AG09309 (cell line): Measurements from ENCODE around the gene CNTN6.

Experiments
- DNase-seq: peaks from one replicate; pipeline ENCODE4 v3.0.0-alpha.2; 2010; ENCODE audit warnings: low read depth
- H3K4me3 ChIP-seq: 2 replicates; pipeline ENCODE4 v1.5.1; 2011; ENCODE audit warnings: mild to moderate bottlenecking, low read depth, low read length, moderate library complexity; ENCODE audit not compliant: control insufficient read depth
- TF ChIP-seq, protein P1 (sequence below): IDR thresholded peaks from 2 replicates; pipeline ENCODE4 v1.5.1; 2011; ENCODE audit warnings: mild to moderate bottlenecking, low read depth, low read length, inconsistent platforms; ENCODE audit not compliant: insufficient read depth, control insufficient read depth; ENCODE audit errors: missing control alignments

The CNTN6 gene

DNA sequence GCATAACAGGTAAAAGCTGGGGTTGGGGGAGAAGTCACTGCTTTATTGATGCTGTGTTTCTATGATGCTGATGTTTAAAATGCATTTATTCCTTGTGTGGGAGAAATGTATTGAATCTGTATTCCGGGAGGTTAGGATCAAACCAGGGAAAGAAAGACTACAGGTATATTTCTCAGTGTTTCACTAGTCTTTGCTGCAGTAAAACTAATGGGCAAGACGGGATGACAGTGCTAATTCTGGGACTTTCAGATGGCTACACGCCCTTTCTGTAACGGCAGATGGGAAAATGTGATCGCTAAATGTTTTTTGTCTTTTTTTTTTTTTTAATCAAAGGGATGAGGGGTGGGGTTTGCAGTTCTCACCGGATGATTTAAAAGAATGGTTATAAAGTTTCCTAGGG is 393 bp downstream of the CNTN6 start:
- TF ChIP-seq, protein P1, sequence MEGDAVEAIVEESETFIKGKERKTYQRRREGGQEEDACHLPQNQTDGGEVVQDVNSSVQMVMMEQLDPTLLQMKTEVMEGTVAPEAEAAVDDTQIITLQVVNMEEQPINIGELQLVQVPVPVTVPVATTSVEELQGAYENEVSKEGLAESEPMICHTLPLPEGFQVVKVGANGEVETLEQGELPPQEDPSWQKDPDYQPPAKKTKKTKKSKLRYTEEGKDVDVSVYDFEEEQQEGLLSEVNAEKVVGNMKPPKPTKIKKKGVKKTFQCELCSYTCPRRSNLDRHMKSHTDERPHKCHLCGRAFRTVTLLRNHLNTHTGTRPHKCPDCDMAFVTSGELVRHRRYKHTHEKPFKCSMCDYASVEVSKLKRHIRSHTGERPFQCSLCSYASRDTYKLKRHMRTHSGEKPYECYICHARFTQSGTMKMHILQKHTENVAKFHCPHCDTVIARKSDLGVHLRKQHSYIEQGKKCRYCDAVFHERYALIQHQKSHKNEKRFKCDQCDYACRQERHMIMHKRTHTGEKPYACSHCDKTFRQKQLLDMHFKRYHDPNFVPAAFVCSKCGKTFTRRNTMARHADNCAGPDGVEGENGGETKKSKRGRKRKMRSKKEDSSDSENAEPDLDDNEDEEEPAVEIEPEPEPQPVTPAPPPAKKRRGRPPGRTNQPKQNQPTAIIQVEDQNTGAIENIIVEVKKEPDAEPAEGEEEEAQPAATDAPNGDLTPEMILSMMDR: no peak
- DNase-seq: no peak
- H3K4me3 ChIP-seq: no peak overlapping the region

GRCh38 chr3:1103525-1103924 is 10.7 kb downstream of the CNTN6 start:
- H3K4me3 ChIP-seq: no peak overlapping the region
- DNase-seq: no peak
- TF ChIP-seq, protein P1: peak; percentile 13

DNA sequence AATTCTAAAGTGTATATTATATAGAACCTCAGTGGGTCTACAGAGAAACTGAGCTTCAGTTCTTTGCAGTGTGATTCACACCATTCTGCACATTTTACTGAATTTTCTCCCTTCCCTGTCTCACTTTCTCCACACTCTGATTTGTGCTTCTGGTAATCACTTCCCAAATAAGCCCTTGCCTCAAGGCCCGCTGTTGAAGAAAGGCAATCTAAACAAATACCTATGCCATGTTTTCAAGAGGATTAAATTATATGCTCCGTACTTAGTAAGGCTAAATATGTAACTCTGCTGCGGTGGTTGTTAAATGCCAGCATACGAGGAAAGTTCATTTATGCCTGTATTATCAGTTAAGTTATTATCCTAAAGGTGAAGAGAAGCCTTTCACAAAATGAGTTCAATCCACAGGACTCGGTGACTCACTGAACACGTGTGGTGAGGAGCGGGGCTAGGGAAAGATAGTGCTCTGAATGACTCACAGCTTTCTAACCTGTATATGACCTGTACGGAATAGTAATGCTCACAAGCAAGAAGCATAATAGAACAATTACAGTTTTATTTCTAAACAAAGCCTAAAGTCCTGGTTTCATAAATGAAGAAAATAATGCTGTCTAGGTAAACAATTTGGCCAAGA is 25.1 kb downstream of the CNTN6 start:
- TF ChIP-seq, protein P1: no peak
- no peak for DNase-seq

GRCh38 chr3:1131166-1131565 is 38.3 kb downstream of the CNTN6 start:
- no peak overlapping the region for H3K4me3 ChIP-seq
- TF ChIP-seq, protein P1: no peak
- no peak for DNase-seq

More for the DNA sequence above, 25.1 kb downstream of the CNTN6 start:
- no peak overlapping the region for H3K4me3 ChIP-seq

- DNase-seq: no peak
- TF ChIP-seq, protein P1: no peak
- H3K4me3 ChIP-seq: no peak overlapping the region
Observed at GRCh38 chr3:1135194-1135593, 42.4 kb downstream of the CNTN6 start.

DNA sequence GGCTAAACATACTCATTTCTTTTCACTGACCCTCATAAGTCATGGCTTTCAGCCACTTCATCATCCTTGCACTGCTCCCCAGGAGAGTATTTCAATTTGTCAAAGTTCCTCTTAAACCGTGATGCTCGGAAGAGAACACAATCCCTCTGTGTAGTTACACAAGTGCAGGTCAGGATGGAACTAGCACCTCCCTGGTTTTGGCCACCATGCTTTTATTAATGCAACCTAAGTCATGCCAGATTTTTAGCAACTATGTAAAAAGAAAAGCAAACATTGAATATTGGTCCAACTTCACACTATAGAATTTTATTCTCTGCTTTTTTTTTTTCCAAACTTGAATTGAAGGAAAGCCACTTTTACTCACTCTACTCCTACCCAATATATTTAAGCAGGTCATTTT is 45.2 kb downstream of the CNTN6 start:
- no peak overlapping the region for H3K4me3 ChIP-seq
- TF ChIP-seq, protein P1: no peak
- no peak for DNase-seq
